Measurements from ENCODE around the gene TNFSF13B.

Gene TNFSF13B

GRCh38 chr13:108352599-108352998 lies 83.1 kb downstream of the TNFSF13B start:
- no peak for FAIRE-seq

- FAIRE-seq, result peak; percentile 49
These were observed 87.7 kb downstream of the TNFSF13B start for GRCh38 chr13:108357228-108357627.
